SK-N-SH treated with all-trans-retinoic acid at 6 μM for 48 hours (cell line): ENCODE data around the gene STRA6.

Experiments used
- ARNTL ChIP-seq: fragments of 450-650 bp; formaldehyde crosslinking; IDR thresholded peaks from 2 replicates; pipeline ENCODE4 v1.5.0; 2020; ENCODE audit warnings: low read depth, mild to moderate bottlenecking, moderate library complexity, borderline replicate concordance
- BACH2 ChIP-seq: fragments of 250-450 bp; sonication (Bioruptor Pico); IDR thresholded peaks from 2 replicates; pipeline ENCODE4 v1.9.0; 2021; ENCODE audit warnings: mild to moderate bottlenecking, borderline replicate concordance
- CSDC2 ChIP-seq: fragments of 250-450 bp; sonication (Bioruptor Pico); IDR thresholded peaks from 2 replicates; pipeline ENCODE4 v1.5.0; 2020; ENCODE audit warnings: mild to moderate bottlenecking, moderate library complexity
- ESRRG ChIP-seq: fragments of 250-450 bp; sonication (Bioruptor Pico); IDR thresholded peaks from 2 replicates; pipeline ENCODE4 v1.6.1; 2021; ENCODE audit warnings: mild to moderate bottlenecking
- OSR1 ChIP-seq: fragments of 250-450 bp; sonication (Bioruptor Pico); IDR thresholded peaks from 2 replicates; pipeline ENCODE4 v1.8.0; 2022; ENCODE audit warnings: moderate library complexity, mild to moderate bottlenecking, inconsistent platforms
- PATZ1 ChIP-seq: fragments of 250-450 bp; sonication (Bioruptor Pico); IDR thresholded peaks from 2 replicates; pipeline ENCODE4 v1.8.0; 2020; ENCODE audit warnings: mild to moderate bottlenecking, moderate library complexity, borderline replicate concordance
- POU6F1 ChIP-seq: fragments of 250-450 bp; sonication (Bioruptor Pico); IDR thresholded peaks from 2 replicates; pipeline ENCODE4 v1.8.0; 2021; ENCODE audit warnings: low read depth, mild to moderate bottlenecking, moderate library complexity, borderline replicate concordance
- TCF4 ChIP-seq: fragments of 250-450 bp; sonication (Bioruptor Pico); IDR thresholded peaks from 2 replicates; pipeline ENCODE4 v1.8.0; 2021; ENCODE audit warnings: mild to moderate bottlenecking, moderate library complexity, borderline replicate concordance
- ZNF8 ChIP-seq: fragments of 450-650 bp; formaldehyde crosslinking; IDR thresholded peaks from 2 replicates; pipeline ENCODE4 v1.5.0; 2020; ENCODE audit warnings: mild to moderate bottlenecking, moderate library complexity

GRCh38 chr15:74214324-74215021 is 11.9 kb upstream of the STRA6 start:
- TF ChIP-seq POU6F1 (CRISPR knock-in tag): no peak
- no peak for TF ChIP-seq ZNF8 (CRISPR knock-in tag)
- no peak for TF ChIP-seq CSDC2
- no peak for TF ChIP-seq ARNTL (CRISPR knock-in tag)
- no peak for TF ChIP-seq BACH2 (CRISPR knock-in tag)
- TF ChIP-seq PATZ1: no peak
- TF ChIP-seq ESRRG (CRISPR knock-in tag): no peak
- no peak for TF ChIP-seq TCF4 (CRISPR knock-in tag)
- TF ChIP-seq OSR1 (CRISPR knock-in tag): no peak
